Naive thymus-derived CD4-positive, alpha-beta T cell (primary cell): ENCODE measurements around the gene RTEL1. TPM values are rescaled to one million over a fixed set of nuclear protein-coding genes. Genes with fewer than 3 reads are reported as not detected.
"Not testable (repeated sequence)": the region's sequence is repeated elsewhere in the genome, so short reads cannot be mapped to it uniquely, and the experiment has no call there.

Experiments used
- ATAC-seq: fragments of 150-1000 bp; cut with Tn5 transposase; 2 replicates; pipeline ENCODE4 v1.10.0; 2021; ENCODE audit warnings: mild to moderate bottlenecking, moderate library complexity
- CTCF ChIA-PET: fragments of 350-600 bp; sonication (Branson Sonifier 250); formaldehyde crosslinking; loops from one replicate; lab custom pipeline; 2021; ENCODE audit warnings: antibody characterized with exemption; lab: Charles Lee
- POLR2A ChIA-PET: fragments of 350-600 bp; sonication (Branson Sonifier 250); formaldehyde crosslinking; loops from one replicate; lab custom pipeline; 2021; ENCODE audit warnings: antibody characterized with exemption, inconsistent platforms; lab: Charles Lee
- DNase-seq, 9 donors: peaks; one replicate each; pipeline versions ENCODE4 v3.0.0 to v3.0.0-alpha.2; 2020 to 2022; ENCODE audit warnings: mixed read lengths in 1 of 9
- H3K27ac ChIP-seq: one replicate; pipeline ENCODE4 v1.7.0; 2013; ENCODE audit warnings: mild to moderate bottlenecking, low read depth, low read length, moderate library complexity
- H3K27me3 ChIP-seq, 2 donors: one replicate each; pipeline ENCODE4 v1.7.0; 2013; ENCODE audit warnings: low read length in 2 of 2, mild to moderate bottlenecking in 2 of 2, moderate library complexity in 2 of 2; ENCODE audit not compliant: control insufficient read depth in 2 of 2, insufficient read depth in 2 of 2
- H3K36me3 ChIP-seq, 3 experiments: 1 replicate in 2 of 3; 2 replicates in 1 of 3; pipeline ENCODE4 v1.7.0; 2013; ENCODE audit warnings: low read length in 3 of 3, mild to moderate bottlenecking in 3 of 3, moderate library complexity in 1 of 3; ENCODE audit not compliant: insufficient read depth in 3 of 3, control insufficient read depth in 2 of 3
- H3K4me1 ChIP-seq, 2 donors: one replicate each; pipeline ENCODE4 v1.7.0; 2013; ENCODE audit warnings: low read length in 2 of 2, mild to moderate bottlenecking in 2 of 2, moderate library complexity in 1 of 2; ENCODE audit not compliant: control insufficient read depth in 2 of 2, insufficient read depth in 2 of 2
- H3K4me3 ChIP-seq: 2 replicates; pipeline ENCODE4 v1.7.0; 2013; ENCODE audit warnings: mild to moderate bottlenecking, low read length
- H3K9me3 ChIP-seq, 3 experiments: 1 replicate in 2 of 3; 2 replicates in 1 of 3; pipeline ENCODE4 v1.7.0; 2013; ENCODE audit warnings: low read length in 3 of 3; ENCODE audit not compliant: control insufficient read depth in 2 of 3
- H3K27ac Mint-ChIP-seq, 9 donors: one replicate each; pipeline ENCODE4 v1.8.0; 2020 to 2022; ENCODE audit warnings: mixed read lengths in 9 of 9, mild to moderate bottlenecking in 8 of 9, moderate library complexity in 5 of 9, inconsistent platforms in 2 of 9
- H3K27me3 Mint-ChIP-seq, 5 donors: one replicate each; pipeline ENCODE4 v1.8.0; 2021 to 2022; ENCODE audit warnings: mixed read lengths in 5 of 5, mild to moderate bottlenecking in 1 of 5
- H3K36me3 Mint-ChIP-seq, 5 donors: one replicate each; pipeline ENCODE4 v1.8.0; 2020 to 2022; ENCODE audit warnings: mixed read lengths in 5 of 5, mild to moderate bottlenecking in 3 of 5, inconsistent platforms in 1 of 5
- H3K4me1 Mint-ChIP-seq, 7 donors: one replicate each; pipeline ENCODE4 v1.8.0; 2020 to 2022; ENCODE audit warnings: mixed read lengths in 7 of 7, mild to moderate bottlenecking in 3 of 7, inconsistent platforms in 1 of 7
- H3K4me3 Mint-ChIP-seq, 10 donors: one replicate each; pipeline ENCODE4 v1.8.0; 2020 to 2022; ENCODE audit warnings: mild to moderate bottlenecking in 10 of 10, mixed read lengths in 10 of 10, moderate library complexity in 6 of 10, inconsistent platforms in 2 of 10
- H3K9me3 Mint-ChIP-seq, 11 donors: one replicate each; pipeline ENCODE4 v1.8.0; 2020 to 2022; ENCODE audit warnings: mixed read lengths in 11 of 11, mild to moderate bottlenecking in 4 of 11, inconsistent platforms in 1 of 11, moderate library complexity in 1 of 11
- intact Hi-C, 2 donors: fragments of 100-400 bp; cut with micrococcal nuclease; formaldehyde crosslinking; loops; one replicate each; pipeline ENCODE4 v1.15.1; 2023
- polyA plus RNA-seq, 2 donors: library from polyadenylated mRNA; unstranded; fragments of 300-500 nt; fragmentation: Illumina TruSeq; gene quantifications; one replicate each; pipeline ENCODE4 v1.2.3, GENCODE V29; 2021
- total RNA-seq, 6 experiments: library from RNA in 5 of 6; stranded (reverse) in 5 of 6; gene quantifications; 1 replicate in 5 of 6; 2 replicates in 1 of 6; pipeline ENCODE4 v1.2.3 and lab custom pipeline; 2021 to 2026

RTEL1 gene
- total and polyA plus RNA-seq, 7 experiments from 2014 or later = 1.9 to 47.2 (median 31.6) TPM

- H3K4me1 Mint-ChIP-seq = peaks cover 0 to 29% (median 13%) of the 10 kb centered on the region in 7 donors
- POLR2A ChIA-PET = interaction anchor here (1.2 to 2.6 kb wide), 3 partner anchors 12 to 76 kb away, joined by 3 to 8 read pairs (median 5); no protein-coding TSS in a partner anchor
Observed at GRCh38 chr20:63613863-63614594, 44.1 kb upstream of the RTEL1 start.

GRCh38 chr20:63617092-63617875 is 40.8 kb upstream of the RTEL1 start:
- H3K27ac ChIP-seq = no peak overlapping the region
- no peaks in the 10 kb centered on the region for H3K27me3 Mint-ChIP-seq
- peaks cover 0 to 53% (median 0%) of the 10 kb centered on the region in 3 experiments for H3K36me3 ChIP-seq
- H3K36me3 Mint-ChIP-seq = peaks cover 0 to 51% (median 11%) of the 10 kb centered on the region in 5 donors
- ATAC-seq (no peak), DNase-seq (no peak)
- H3K9me3 ChIP-seq = no peaks in the 10 kb centered on the region
- no peaks in the 10 kb centered on the region for H3K27me3 ChIP-seq
- H3K9me3 Mint-ChIP-seq = no peaks in the 10 kb centered on the region
- CTCF ChIA-PET = interaction anchor here (0.7 to 1.8 kb wide), 4 partner anchors 25 to 40 kb away, joined by 3 to 8 read pairs (median 5); no protein-coding TSS in a partner anchor
- POLR2A ChIA-PET = interaction anchor here (0.5 to 4.1 kb wide), 6 partner anchors 11 to 837 kb away, joined by 3 to 24 read pairs (median 10); partner anchors contain the start of gene GMEB2
- H3K4me3 ChIP-seq = no peak overlapping the region
- no peak overlapping the region for H3K4me3 Mint-ChIP-seq
- no peak overlapping the region for H3K27ac Mint-ChIP-seq
- intact Hi-C loops = no loop called here
- H3K4me1 Mint-ChIP-seq = peaks cover 11 to 49% (median 20%) of the 10 kb centered on the region in 7 donors
- no peaks in the 10 kb centered on the region for H3K4me1 ChIP-seq

More at GRCh38 chr20:63613863-63614594, 44.1 kb upstream of the RTEL1 start:
- H3K27ac ChIP-seq, H3K27me3 ChIP-seq, H3K9me3 ChIP-seq, H3K9me3 Mint-ChIP-seq, H3K27me3 Mint-ChIP-seq, ATAC-seq, H3K4me1 ChIP-seq, DNase-seq, H3K4me3 ChIP-seq, H3K4me3 Mint-ChIP-seq: not testable (repeated sequence)
- H3K36me3 ChIP-seq = peaks cover 0 to 59% (median 0%) of the 10 kb centered on the region in 3 experiments
- Mint-ChIP-seq H3K27ac (peak overlapping the region in 2 of 9 donors; percentile 59 to 63), H3K36me3 (peaks cover 0 to 49% (median 10%) of the 10 kb centered on the region in 5 donors)
- intact Hi-C loops = loop anchor here in 1 of 2 donors (1.0 kb wide), 2 partner anchors 28 to 39 kb away; partner anchors contain the start of gene STMN3
- CTCF ChIA-PET = interaction anchor here (1.5 to 2.5 kb wide), 2 partner anchors 28 to 76 kb away, joined by 3 to 9 read pairs; no protein-coding TSS in a partner anchor

- ChIA-PET POLR2A (interaction anchor here (0.6 to 4.1 kb wide), 5 partner anchors 11 to 1475 kb away, joined by 3 to 24 read pairs (median 7); partner anchors contain the start of genes GMEB2 and PSMA7), CTCF (interaction anchor here (0.7 to 1.2 kb wide), 2 partner anchors 24 to 26 kb away, joined by 3 read pairs; no protein-coding TSS in a partner anchor)
- Histone ChIP-seq H3K9me3 (no peaks in the 10 kb centered on the region), H3K4me1 (peaks cover 0 to 2% of the 10 kb centered on the region in 2 donors), H3K27ac (no peak overlapping the region), H3K27me3 (no peaks in the 10 kb centered on the region), H3K4me3 (no peak overlapping the region), H3K36me3 (peaks cover 0 to 48% (median 0%) of the 10 kb centered on the region in 3 experiments)
- no peak for DNase-seq
- peaks cover 0 to 53% (median 13%) of the 10 kb centered on the region in 5 donors for H3K36me3 Mint-ChIP-seq
- peaks cover 15 to 49% (median 25%) of the 10 kb centered on the region in 7 donors for H3K4me1 Mint-ChIP-seq
- H3K27ac Mint-ChIP-seq = peak overlapping the region in 1 of 9 donors; percentile 53
- no peak for ATAC-seq
- H3K9me3 Mint-ChIP-seq = no peaks in the 10 kb centered on the region
- no peaks in the 10 kb centered on the region for H3K27me3 Mint-ChIP-seq
- intact Hi-C loops = no loop called here
- H3K4me3 Mint-ChIP-seq = no peak overlapping the region
Observed at GRCh38 chr20:63617876-63618265, 40.2 kb upstream of the RTEL1 start.

- Mint-ChIP-seq H3K4me1 (peaks cover 15 to 49% (median 23%) of the 10 kb centered on the region in 7 donors), H3K36me3 (peaks cover 0 to 51% (median 9%) of the 10 kb centered on the region in 5 donors), H3K27me3 (no peaks in the 10 kb centered on the region), H3K27ac (peak overlapping the region in 1 of 9 donors; percentile 53), H3K9me3 (no peaks in the 10 kb centered on the region), H3K4me3 (no peak overlapping the region)
- H3K27ac ChIP-seq = no peak overlapping the region
- H3K9me3 ChIP-seq = no peaks in the 10 kb centered on the region
- ATAC-seq = no peak
- intact Hi-C loops = no loop called here
- no peak overlapping the region for H3K4me3 ChIP-seq
- H3K4me1 ChIP-seq = peaks cover 0 to 6% of the 10 kb centered on the region in 2 donors
- no peak for DNase-seq
- CTCF ChIA-PET = interaction anchor here (0.7 to 1.2 kb wide), 2 partner anchors 24 to 25 kb away, joined by 3 read pairs; no protein-coding TSS in a partner anchor
- no peaks in the 10 kb centered on the region for H3K27me3 ChIP-seq
- peaks cover 0 to 47% (median 0%) of the 10 kb centered on the region in 3 experiments for H3K36me3 ChIP-seq
- POLR2A ChIA-PET = interaction anchor here (0.6 to 4.1 kb wide), 5 partner anchors 10 to 1475 kb away, joined by 3 to 24 read pairs (median 7); partner anchors contain the start of genes GMEB2 and PSMA7
Observed at GRCh38 chr20:63618291-63618980, 39.7 kb upstream of the RTEL1 start.

- H3K27me3 Mint-ChIP-seq = no peaks in the 10 kb centered on the region
- ChIA-PET CTCF (no interaction called here), POLR2A (interaction anchor here (1.6 to 4.1 kb wide), 2 partner anchors 9 to 22 kb away, joined by 6 to 24 read pairs; partner anchors contain the start of gene GMEB2)
- Histone ChIP-seq H3K27me3 (no peaks in the 10 kb centered on the region), H3K4me1 (peaks cover 0 to 6% of the 10 kb centered on the region in 2 donors), H3K36me3 (peaks cover 0 to 47% (median 0%) of the 10 kb centered on the region in 3 experiments), H3K4me3 (no peak overlapping the region), H3K27ac (no peak overlapping the region), H3K9me3 (no peaks in the 10 kb centered on the region)
- H3K4me3 Mint-ChIP-seq = no peak overlapping the region
- ATAC-seq (no peak), DNase-seq (no peak)
- H3K9me3 Mint-ChIP-seq = no peaks in the 10 kb centered on the region
- H3K4me1 Mint-ChIP-seq = peaks cover 15 to 45% (median 23%) of the 10 kb centered on the region in 7 donors
- H3K27ac Mint-ChIP-seq = no peak overlapping the region
- intact Hi-C loops = no loop called here
- peaks cover 0 to 47% (median 9%) of the 10 kb centered on the region in 5 donors for H3K36me3 Mint-ChIP-seq
Observed at GRCh38 chr20:63619086-63619485, 39.0 kb upstream of the RTEL1 start.
